SK-N-SH (cell line): ENCODE data around the gene CASKIN1. TPM values are rescaled to one million over a fixed set of nuclear protein-coding genes. Genes with fewer than 3 reads are reported as not detected.
A peak's percentile ranks its signal among the peaks of the same experiment; 100 is the strongest.

Source experiments
- CTCF ChIA-PET: fragments of 300-600, 350-600 bp; formaldehyde crosslinking; extraction: SDS; loops from one replicate; lab custom pipeline; 2021; lab: Yijun Ruan, JAX
- POLR2A ChIA-PET: fragments of 350-600 bp; sonication (Branson Sonifier 250); formaldehyde crosslinking; extraction: SDS; loops from one replicate; lab custom pipeline; 2020; ENCODE audit warnings: antibody characterized with exemption, inconsistent platforms; lab: Yijun Ruan, JAX
- DNase-seq: peaks from one replicate; pipeline ENCODE4 v3.0.0; 2012
- H2AFZ ChIP-seq: fragments of 200-600 bp; sonication (generic); 2 replicates; pipeline ENCODE4 v1.8.1; 2016; ENCODE audit warnings: antibody characterized with exemption, mild to moderate bottlenecking, low read depth
- H3F3A ChIP-seq: fragments of 200-600 bp; sonication (generic); replicated peaks from 2 replicates; pipeline ENCODE3; 2016; ENCODE audit warnings: antibody characterized with exemption, mild to moderate bottlenecking; ENCODE audit not compliant: insufficient read depth
- H3K27ac ChIP-seq, 2 experiments: fragments of 200-500 bp in 1 of 2; fragments of 200-600 bp in 1 of 2; sonication (Bioruptor generic) in 1 of 2; sonication (generic), shearing (Covaris generic) in 1 of 2; 2 replicates each; pipeline versions ENCODE4 v1.5.1 to v1.6.1; 2014 to 2016; ENCODE audit warnings: low read depth in 2 of 2, inconsistent platforms in 1 of 2, low read length in 1 of 2, mild to moderate bottlenecking in 1 of 2, mixed read lengths in 1 of 2
- H3K27me3 ChIP-seq: fragments of 200-600 bp; sonication (generic), shearing (Covaris generic); 2 replicates; pipeline ENCODE4 v1.6.1; 2016; ENCODE audit warnings: mixed run types; ENCODE audit not compliant: insufficient read depth
- H3K36me3 ChIP-seq, 2 experiments: fragments of 200-500 bp in 1 of 2; fragments of 200-600 bp in 1 of 2; sonication (Bioruptor generic) in 1 of 2; sonication (generic) in 1 of 2; replicated peaks in 1 of 2; 2 replicates each; pipeline versions ENCODE3 to v1.5.1; 2014 to 2016; ENCODE audit warnings: low read length in 1 of 2, mild to moderate bottlenecking in 1 of 2; ENCODE audit not compliant: insufficient read depth in 2 of 2, control insufficient read depth in 1 of 2
- H3K4me1 ChIP-seq, 2 experiments: fragments of 200-500 bp in 1 of 2; fragments of 200-600 bp in 1 of 2; sonication (Bioruptor generic) in 1 of 2; sonication (generic), shearing (Covaris generic) in 1 of 2; 2 replicates each; pipeline versions ENCODE4 v1.5.1 to v1.6.1; 2014 to 2016; ENCODE audit warnings: low read depth in 1 of 2, low read length in 1 of 2, mixed run types in 1 of 2; ENCODE audit not compliant: insufficient read depth in 2 of 2, control insufficient read depth in 1 of 2
- H3K4me2 ChIP-seq: fragments of 200-600 bp; sonication (generic), shearing (Covaris generic); 2 replicates; pipeline ENCODE4 v1.6.1; 2017; ENCODE audit warnings: mixed run types
- H3K4me3 ChIP-seq, 2 experiments: fragments of 200-500 bp in 1 of 2; fragments of 200-600 bp in 1 of 2; sonication (Bioruptor generic) in 1 of 2; sonication (generic), shearing (Covaris generic) in 1 of 2; 2 replicates each; pipeline versions ENCODE4 v1.5.1 to v1.8.1; 2014 to 2016; ENCODE audit warnings: low read depth in 2 of 2, inconsistent platforms in 1 of 2, low read length in 1 of 2, mild to moderate bottlenecking in 1 of 2, mixed read lengths in 1 of 2, moderate library complexity in 1 of 2
- H3K79me2 ChIP-seq: fragments of 200-600 bp; sonication (generic); 2 replicates; pipeline ENCODE4 v1.8.1; 2017; ENCODE audit warnings: mild to moderate bottlenecking; ENCODE audit not compliant: insufficient read depth
- H3K9ac ChIP-seq: fragments of 200-600 bp; sonication (generic); 2 replicates; pipeline ENCODE4 v1.6.1; 2017; ENCODE audit warnings: mixed run types
- H3K9me2 ChIP-seq: fragments of 200-600 bp; sonication (generic); 2 replicates; pipeline ENCODE4 v1.6.1; 2017; ENCODE audit warnings: mixed run types
- H3K9me3 ChIP-seq: fragments of 200-600 bp; sonication (generic); 2 replicates; pipeline ENCODE4 v1.6.1; 2017; ENCODE audit warnings: mixed run types, mild to moderate bottlenecking, moderate library complexity
- H4K20me1 ChIP-seq: fragments of 200-600 bp; sonication (generic); 2 replicates; pipeline ENCODE4 v1.6.1; 2017; ENCODE audit warnings: mild to moderate bottlenecking, mixed run types; ENCODE audit not compliant: insufficient read depth
- CHD2 ChIP-seq: fragments of 150-350 bp; IDR thresholded peaks from 2 replicates; pipeline ENCODE4 v1.6.1; 2018; ENCODE audit warnings: low read length; ENCODE audit not compliant: partially characterized antibody
- EZH2phosphoT487 ChIP-seq: fragments of 200-600 bp; sonication (generic); IDR thresholded peaks from 2 replicates; pipeline ENCODE4 v1.6.1; 2017; ENCODE audit warnings: low read depth, mixed run types, mild to moderate bottlenecking, antibody characterized with exemption, moderate library complexity, borderline replicate concordance
- FOSL2 ChIP-seq: IDR thresholded peaks from 2 replicates; pipeline ENCODE4 v1.4.0; 2012; ENCODE audit warnings: low read depth, mild to moderate bottlenecking, moderate library complexity, borderline replicate concordance
- JUND ChIP-seq: IDR thresholded peaks from 2 replicates; pipeline ENCODE4 v1.4.0; 2012
- MAX ChIP-seq: IDR thresholded peaks from 2 replicates; pipeline ENCODE4 v1.4.0; 2012; ENCODE audit warnings: low read depth
- NRF1 ChIP-seq: IDR thresholded peaks from 2 replicates; pipeline ENCODE4 v1.6.1; 2012; ENCODE audit warnings: low read depth, mild to moderate bottlenecking, low read length
- POLR2AphosphoS5 ChIP-seq: IDR thresholded peaks from 2 replicates; pipeline ENCODE4 v1.6.1; 2012; ENCODE audit warnings: low read depth, low read length
- RFX5 ChIP-seq: IDR thresholded peaks from 2 replicates; pipeline ENCODE4 v1.6.1; 2012; ENCODE audit warnings: mild to moderate bottlenecking, improper control_type of control experiment, low read length
- RXRA ChIP-seq: IDR thresholded peaks from 2 replicates; pipeline ENCODE4 v1.4.0; 2012; ENCODE audit warnings: low read depth, mild to moderate bottlenecking, borderline replicate concordance
- SIN3A ChIP-seq: IDR thresholded peaks from 2 replicates; pipeline ENCODE4 v1.6.1; 2012; ENCODE audit warnings: low read depth, mild to moderate bottlenecking, low read length, moderate library complexity, borderline replicate concordance
- TAF1 ChIP-seq: IDR thresholded peaks from 2 replicates; pipeline ENCODE4 v1.6.1; 2012; ENCODE audit warnings: low read depth, mild to moderate bottlenecking, low read length, moderate library complexity, borderline replicate concordance
- USF2 ChIP-seq: fragments of 150-350 bp; IDR thresholded peaks from 2 replicates; pipeline ENCODE4 v1.6.1; 2017; ENCODE audit warnings: antibody characterized with exemption, low read length, low read depth, borderline replicate concordance
- WGBS: methylation state at CpG from one replicate; pipeline ENCODE4 v1.1.6; 2017; ENCODE audit warnings: low lambda C conversion rate; 5-methylcytosine and 5-hydroxymethylcytosine counted together
- polyA plus RNA-seq, 3 experiments: library from polyadenylated mRNA; depleted of rRNA; stranded (reverse); fragments of >200 nt; gene quantifications; 2 replicates each; pipeline ENCODE4 v1.2.3, GENCODE V29; 2012
- TF ChIP-seq, protein P1 (sequence below): fragments of 200-600 bp; sonication (generic); IDR thresholded peaks from 2 replicates; pipeline ENCODE4 v1.6.1; 2017; ENCODE audit warnings: antibody characterized with exemption, mild to moderate bottlenecking, moderate library complexity

CASKIN1 gene
- polyA plus RNA-seq, 1 of the 3 experiments (the other 2 are of a cell fraction) = 1.7 TPM

- TF ChIP-seq, protein P1, sequence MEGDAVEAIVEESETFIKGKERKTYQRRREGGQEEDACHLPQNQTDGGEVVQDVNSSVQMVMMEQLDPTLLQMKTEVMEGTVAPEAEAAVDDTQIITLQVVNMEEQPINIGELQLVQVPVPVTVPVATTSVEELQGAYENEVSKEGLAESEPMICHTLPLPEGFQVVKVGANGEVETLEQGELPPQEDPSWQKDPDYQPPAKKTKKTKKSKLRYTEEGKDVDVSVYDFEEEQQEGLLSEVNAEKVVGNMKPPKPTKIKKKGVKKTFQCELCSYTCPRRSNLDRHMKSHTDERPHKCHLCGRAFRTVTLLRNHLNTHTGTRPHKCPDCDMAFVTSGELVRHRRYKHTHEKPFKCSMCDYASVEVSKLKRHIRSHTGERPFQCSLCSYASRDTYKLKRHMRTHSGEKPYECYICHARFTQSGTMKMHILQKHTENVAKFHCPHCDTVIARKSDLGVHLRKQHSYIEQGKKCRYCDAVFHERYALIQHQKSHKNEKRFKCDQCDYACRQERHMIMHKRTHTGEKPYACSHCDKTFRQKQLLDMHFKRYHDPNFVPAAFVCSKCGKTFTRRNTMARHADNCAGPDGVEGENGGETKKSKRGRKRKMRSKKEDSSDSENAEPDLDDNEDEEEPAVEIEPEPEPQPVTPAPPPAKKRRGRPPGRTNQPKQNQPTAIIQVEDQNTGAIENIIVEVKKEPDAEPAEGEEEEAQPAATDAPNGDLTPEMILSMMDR = no peak
- no peak for TF ChIP-seq RXRA
- TF ChIP-seq MAX = no peak
- TF ChIP-seq NRF1 = no peak
- TF ChIP-seq EZH2phosphoT487 = no peak
- TF ChIP-seq TAF1 = no peak
- no peak for TF ChIP-seq JUND
- TF ChIP-seq FOSL2 = no peak
- TF ChIP-seq RFX5 = no peak
Observed at GRCh38 chr16:2156849-2157224, 39.6 kb downstream of the CASKIN1 start (continued).

- Histone ChIP-seq H3K27me3 (no peaks in the 10 kb centered on the region), H3F3A (peaks cover 26% of the 10 kb centered on the region), H3K27ac (peak overlapping the region; percentile 61 to 79; a peak in 3 of 4 replicates), H3K36me3 (peaks cover 24 to 30% of the 10 kb centered on the region in 2 experiments), H3K9me3 (no peaks in the 10 kb centered on the region), H3K4me2 (peak overlapping the region; percentile 95), H3K9me2 (no peaks in the 10 kb centered on the region), H3K4me1 (peaks cover 29 to 58% of the 10 kb centered on the region in 2 experiments; a peak in 3 of 4 replicates), H2AFZ (peak overlapping the region; percentile 37; the same call in 1 of the 2 replicates), H3K4me3 (peak overlapping the region; percentile 100), H3K9ac (peak overlapping the region; percentile 82), H3K79me2 (peaks cover 90% of the 10 kb centered on the region), H4K20me1 (peaks cover 78% of the 10 kb centered on the region)
- TF ChIP-seq USF2 = no peak
- no peak for TF ChIP-seq NRF1
- no peak for TF ChIP-seq POLR2AphosphoS5
- no peak for TF ChIP-seq JUND
- TF ChIP-seq CHD2 = no peak
- no peak for TF ChIP-seq RXRA
- TF ChIP-seq SIN3A = no peak
- TF ChIP-seq MAX = no peak
- ChIA-PET POLR2A (interaction anchor here (0.6 to 1.8 kb wide), 31 partner anchors 10 to 681 kb away, joined by 3 to 18 read pairs (median 4); partner anchors contain the start of genes CASKIN1, ECI1, FAHD1 and HAGH), CTCF (interaction anchor here (0.6 to 6.9 kb wide), 4 partner anchors 16 to 152 kb away, joined by 3 to 55 read pairs (median 14); partner anchors contain the start of gene ECI1)
- peak; percentile 58 for DNase-seq
- WGBS = 1% methylated on average over 44 of the region's 47 CpGs
Observed at GRCh38 chr16:2155977-2156848, 40.2 kb downstream of the CASKIN1 start.
